Thyroid gland (tissue), 4 donors: ENCODE data around the gene EHMT1.

Experiments used
- CTCF ChIP-seq, 6 experiments: fragments of 200-600 bp in 3 of 6; fragments of 450-650 bp in 3 of 6; sonication (generic) in 3 of 6; IDR thresholded peaks; one replicate each; pipeline ENCODE4 v1.5.1; 2016 to 2019; ENCODE audit warnings: antibody characterized with exemption in 6 of 6, mild to moderate bottlenecking in 2 of 6, inconsistent platforms in 1 of 6, moderate library complexity in 1 of 6
- POLR2A ChIP-seq, 2 donors: fragments of 450-650 bp; IDR thresholded peaks; one replicate each; pipeline ENCODE4 v1.6.1; 2017; ENCODE audit warnings: antibody characterized with exemption in 2 of 2, mild to moderate bottlenecking in 2 of 2, moderate library complexity in 1 of 2

- TF ChIP-seq CTCF (IDR thresholded peaks at IDR 0.05) (no peak), POLR2A (IDR thresholded peaks at IDR 0.05) (no peak)
These were observed 182.2 kb downstream of the EHMT1 start for GRCh38 chr9:137801023-137801319.
